Adrenal gland (tissue), 12 donors: ENCODE measurements around the gene OR8A1. TPM values are rescaled to one million over a fixed set of nuclear protein-coding genes. Genes with fewer than 3 reads are reported as not detected.

Experiments
- DNase-seq, 7 donors: peaks; one replicate each; pipeline ENCODE4 v3.0.0-alpha.2; 2019 to 2020
- H3K27ac ChIP-seq, 5 donors: fragments of 200-600 bp; sonication (generic) in 4 of 5; 1 replicate in 3 of 5; 2 replicates in 2 of 5; pipeline versions ENCODE4 v1.5.1 to v1.8.0; 2016 to 2020; ENCODE audit warnings: mild to moderate bottlenecking in 1 of 5
- H3K27me3 ChIP-seq: fragments of 200-600 bp; 2 replicates; pipeline ENCODE4 v1.8.0; 2021
- H3K36me3 ChIP-seq, 2 donors: fragments of 200-600 bp; replicated peaks in 1 of 2; 1 replicate in 1 of 2; 2 replicates in 1 of 2; pipeline versions ENCODE4 v1.5.1 to v1.8.0; 2018 to 2022
- H3K4me1 ChIP-seq, 2 donors: fragments of 200-600 bp; replicated peaks in 1 of 2; 1 replicate in 1 of 2; 2 replicates in 1 of 2; pipeline versions ENCODE4 v1.5.1 to v1.8.0; 2018 to 2021
- H3K4me3 ChIP-seq, 4 donors: fragments of 200-600 bp; sonication (generic) in 3 of 4; one replicate each; pipeline ENCODE4 v1.5.1; 2016 to 2018
- H3K9me3 ChIP-seq, 3 donors: fragments of 200-600 bp; sonication (generic) in 1 of 3; replicated peaks in 1 of 3; 1 replicate in 2 of 3; 2 replicates in 1 of 3; pipeline versions ENCODE4 v1.5.1 to v1.8.0; 2016 to 2021
- CTCF ChIP-seq, 6 experiments: fragments of 450-650 bp in 4 of 6; fragments of 200-600 bp in 2 of 6; sonication (generic) in 1 of 6; IDR thresholded peaks; 1 replicate in 5 of 6; 2 replicates in 1 of 6; pipeline versions ENCODE4 v1.5.1 to v1.8.0; 2016 to 2021; ENCODE audit warnings: antibody characterized with exemption in 6 of 6, mild to moderate bottlenecking in 2 of 6, moderate library complexity in 1 of 6
- POLR2A ChIP-seq, 2 donors: fragments of 450-650 bp; IDR thresholded peaks; one replicate each; pipeline ENCODE4 v1.6.1; 2017; ENCODE audit warnings: antibody characterized with exemption in 2 of 2, mild to moderate bottlenecking in 2 of 2, moderate library complexity in 1 of 2
- WGBS, 4 donors: extraction: QIAGEN DNeasy Blood & Tissue Kit in 2 of 4; methylation state at CpG; one replicate each; pipeline versions ENCODE4 v1.1.5 to v1.1.7; 2013 to 2017; 5-methylcytosine and 5-hydroxymethylcytosine counted together
- intact Hi-C, 2 donors: fragments of 100-400 bp; cut with DNase I; formaldehyde crosslinking; loops; one replicate each; pipeline versions ENCODE4 v1.14.1 to v1.15.0; 2022 to 2023
- polyA plus RNA-seq, 3 donors: library from polyadenylated mRNA; stranded (reverse); fragments of 200-250 nt in 2 of 3; fragments of 350-450 nt in 1 of 3; fragmentation: Illumina TruSeq in 1 of 3; extraction: RNeasy Lipid Tissue Mini Kit (QIAGEN cat#74804) in 1 of 3; gene quantifications; one replicate each; pipeline ENCODE4 v1.2.3, GENCODE V29; 2013 to 2014
- total RNA-seq, 9 donors: library from RNA; depleted of rRNA in 4 of 9; stranded (reverse); fragments of >200 nt in 4 of 9; fragments of 120-200 nt in 1 of 9; fragmentation: NEBNext Ultra II Directional in 1 of 9; extraction: Animal tissue kit (Norgen Biotek cat#: 25700) in 1 of 9; gene quantifications; one replicate each; pipeline versions ENCODE4 v1.1.0 to v1.2.4, GENCODE V29; 2013 to 2023
- donor health status: healthy with polysubstance abuse.
- donor health status: Bipolar disorder and iron deficiency.
- donor health status: DM: yes; HTN: yes; CAD: no.
- donor health status: DM: no; HTN: no; CAD: no.
- donor health status: DM: no; HTN: no; CAD: no.
- donor health status: DM: yes; HTN: yes; CAD: no.

Gene OR8A1
- total and polyA plus RNA-seq, 12 donors: not detected

GRCh38 chr11:124581817-124582216, 12.0 kb downstream of the OR8A1 start:
- Histone ChIP-seq H3K4me1 (no peaks in the 10 kb centered on the region), H3K9me3 (no peaks in the 10 kb centered on the region), H3K36me3 (no peaks in the 10 kb centered on the region), H3K4me3 (no peak overlapping the region), H3K27ac (no peak overlapping the region), H3K27me3 (no peaks in the 10 kb centered on the region)
- no peak for DNase-seq
- TF ChIP-seq CTCF (IDR thresholded peaks at IDR 0.05) (no peak), POLR2A (IDR thresholded peaks at IDR 0.05) (no peak)
- WGBS, 4 donors: 71 to 83% (median 79%) methylated on average over 5 to 6 of the region's 6 CpGs
- intact Hi-C loops: loop anchor here (5.0 to 10.0 kb wide), 2 partner anchors 160 to 167 kb away; partner anchors contain the start of gene OR8B4 (in 1 of the 2)

GRCh38 chr11:124582565-124582964, 12.8 kb downstream of the OR8A1 start:
- Histone ChIP-seq H3K9me3 (no peaks in the 10 kb centered on the region), H3K4me3 (no peak overlapping the region), H3K4me1 (no peaks in the 10 kb centered on the region), H3K27me3 (peaks cover 3% of the 10 kb centered on the region), H3K36me3 (no peaks in the 10 kb centered on the region), H3K27ac (no peak overlapping the region)
- DNase-seq: no peak
- intact Hi-C loops: loop anchor here (5.0 to 10.0 kb wide), 2 partner anchors 160 to 168 kb away; partner anchors contain the start of gene OR8B4 (in 1 of the 2)
- 67 to 91% (median 83%) methylated on average over 2 of the region's 2 CpGs for WGBS, 4 donors
- no peak for TF ChIP-seq CTCF (IDR thresholded peaks at IDR 0.05)
- no peak for TF ChIP-seq POLR2A (IDR thresholded peaks at IDR 0.05)

- H3K27ac ChIP-seq: no peak overlapping the region
- H3K4me3 ChIP-seq: no peak overlapping the region
- peaks cover 3% of the 10 kb centered on the region for H3K27me3 ChIP-seq
- no peak for DNase-seq
- TF ChIP-seq POLR2A (IDR thresholded peaks at IDR 0.05) (no peak), CTCF (IDR thresholded peaks at IDR 0.05) (no peak)
- no peaks in the 10 kb centered on the region for H3K36me3 ChIP-seq
- intact Hi-C loops: loop anchor here (5.0 to 10.0 kb wide), 2 partner anchors 161 to 169 kb away; partner anchors contain the start of gene OR8B4 (in 1 of the 2)
- no peaks in the 10 kb centered on the region for H3K9me3 ChIP-seq
- H3K4me1 ChIP-seq: no peaks in the 10 kb centered on the region
- 79 to 83% (median 80%) methylated on average over 8 of the region's 8 CpGs for WGBS, 4 donors
Measured at GRCh38 chr11:124583781-124584180, 14.0 kb downstream of the OR8A1 start.

- intact Hi-C loops: loop anchor here (5.0 to 10.0 kb wide), 2 partner anchors 163 to 170 kb away; partner anchors contain the start of gene OR8B4 (in 1 of the 2)
- no peak for DNase-seq
- Histone ChIP-seq H3K9me3 (no peaks in the 10 kb centered on the region), H3K36me3 (no peaks in the 10 kb centered on the region), H3K4me1 (no peaks in the 10 kb centered on the region), H3K27me3 (peaks cover 3% of the 10 kb centered on the region), H3K4me3 (no peak overlapping the region), H3K27ac (no peak overlapping the region)
- TF ChIP-seq CTCF (IDR thresholded peaks at IDR 0.05) (no peak), POLR2A (IDR thresholded peaks at IDR 0.05) (no peak)
- 48 to 60% (median 58%) methylated on average over 4 of the region's 4 CpGs for WGBS, 4 donors
Measured at GRCh38 chr11:124584681-124585372, 15.0 kb downstream of the OR8A1 start.
